Subcutaneous abdominal adipose tissue (tissue), 5 donors: Measurements from ENCODE around the gene CNTN4.

Experiments used
- H3K27ac ChIP-seq: one replicate; pipeline ENCODE4 v1.7.0; 2013; ENCODE audit warnings: low read depth, mild to moderate bottlenecking, inconsistent platforms, low read length, moderate library complexity
- H3K27me3 ChIP-seq, 5 donors: one replicate each; pipeline ENCODE4 v1.7.0; 2013; ENCODE audit warnings: low read length in 5 of 5, inconsistent platforms in 1 of 5; ENCODE audit not compliant: control insufficient read depth in 5 of 5, insufficient read depth in 4 of 5
- H3K36me3 ChIP-seq, 5 donors: one replicate each; pipeline ENCODE4 v1.7.0; 2013; ENCODE audit warnings: low read length in 5 of 5; ENCODE audit not compliant: control insufficient read depth in 5 of 5, insufficient read depth in 5 of 5
- H3K4me1 ChIP-seq, 5 donors: one replicate each; pipeline ENCODE4 v1.7.0; 2013; ENCODE audit warnings: low read length in 5 of 5, mild to moderate bottlenecking in 3 of 5, moderate library complexity in 1 of 5; ENCODE audit not compliant: control insufficient read depth in 5 of 5, insufficient read depth in 5 of 5
- H3K4me3 ChIP-seq, 5 donors: one replicate each; pipeline ENCODE4 v1.7.0; 2013; ENCODE audit warnings: low read length in 5 of 5, low read depth in 1 of 5
- H3K9ac ChIP-seq, 5 donors: one replicate each; pipeline ENCODE4 v1.7.0; 2013; ENCODE audit warnings: low read length in 5 of 5, mild to moderate bottlenecking in 4 of 5, moderate library complexity in 3 of 5
- H3K9me3 ChIP-seq, 5 donors: one replicate each; pipeline ENCODE4 v1.7.0; 2013; ENCODE audit warnings: low read length in 5 of 5; ENCODE audit not compliant: control insufficient read depth in 5 of 5
- donor health status: healthy.
- donor health status: healthy.
- donor health status: healthy.
- donor health status: healthy.
- donor health status: healthy.

CNTN4 gene

DNA sequence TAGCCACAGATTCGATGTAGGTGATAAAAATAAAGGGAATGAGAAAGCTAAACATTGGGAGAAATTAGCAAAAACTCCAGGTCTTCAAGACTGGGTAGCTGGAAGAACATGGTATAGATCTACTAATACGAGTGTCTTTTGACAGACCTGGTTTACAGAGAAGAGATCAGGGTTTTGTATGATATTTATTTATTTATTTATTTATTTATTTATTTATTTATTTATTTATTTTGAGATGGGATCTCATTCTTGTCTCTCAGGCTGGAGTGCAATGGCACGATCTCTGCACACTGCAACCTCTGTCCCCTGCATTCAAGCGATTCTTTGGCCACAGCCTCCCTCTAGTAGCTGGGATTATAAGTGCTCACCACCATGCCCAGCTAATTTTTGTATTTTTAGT lies 448.4 kb downstream of the CNTN4 start:
- Histone ChIP-seq H3K36me3 (no peaks in the 10 kb centered on the region), H3K9me3 (no peaks in the 10 kb centered on the region)

DNA sequence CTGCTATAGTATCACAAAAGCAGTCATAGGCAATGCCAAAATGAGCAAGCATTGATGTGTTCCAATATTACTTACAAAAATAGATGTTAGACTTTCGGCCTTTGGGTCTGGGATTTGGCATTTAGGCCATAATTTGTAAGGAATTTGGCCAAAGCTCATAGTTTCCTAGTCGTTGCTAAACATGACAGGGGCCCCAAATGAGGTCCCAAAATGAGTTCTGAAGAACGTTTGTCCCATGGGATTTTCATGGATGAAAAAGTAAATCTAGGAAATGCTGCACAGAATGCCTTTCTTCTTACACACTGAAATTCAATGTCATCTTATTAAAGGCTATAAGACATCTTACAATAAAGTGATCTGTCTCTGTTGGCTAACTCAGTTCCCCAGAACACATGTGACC lies 456.0 kb downstream of the CNTN4 start:
- Histone ChIP-seq H3K36me3 (no peaks in the 10 kb centered on the region), H3K27ac (no peak overlapping the region), H3K4me1 (peaks cover 0 to 3% (median 0%) of the 10 kb centered on the region in 5 donors), H3K9ac (no peak overlapping the region), H3K27me3 (no peaks in the 10 kb centered on the region), H3K4me3 (no peak overlapping the region), H3K9me3 (no peaks in the 10 kb centered on the region)

More for the DNA sequence above, 448.4 kb downstream of the CNTN4 start:
- no peaks in the 10 kb centered on the region for H3K4me1 ChIP-seq
- no peak overlapping the region for H3K9ac ChIP-seq
- no peaks in the 10 kb centered on the region for H3K27me3 ChIP-seq
- no peak overlapping the region for H3K4me3 ChIP-seq
- no peak overlapping the region for H3K27ac ChIP-seq

DNA sequence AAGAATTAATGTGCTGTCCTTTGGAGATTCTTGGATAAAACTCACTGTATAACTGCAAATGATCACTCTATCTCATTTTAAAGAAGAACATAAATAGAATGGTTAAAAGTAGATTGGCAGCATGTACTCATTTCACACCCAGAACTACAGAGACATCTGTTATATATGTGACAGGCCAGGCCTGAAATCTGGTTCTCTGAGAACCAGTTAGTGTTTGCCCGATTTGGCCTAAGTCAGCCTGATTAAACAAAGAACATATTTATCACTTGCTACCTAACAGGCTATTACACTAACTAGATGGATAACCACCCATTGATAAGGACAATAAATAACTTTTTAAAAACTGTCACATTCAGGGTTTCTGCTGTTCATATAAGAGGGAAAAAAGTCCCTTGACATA lies 460.1 kb downstream of the CNTN4 start:
- Histone ChIP-seq H3K9ac (no peak overlapping the region), H3K27me3 (no peaks in the 10 kb centered on the region), H3K4me1 (peaks cover 0 to 3% (median 0%) of the 10 kb centered on the region in 5 donors), H3K4me3 (no peak overlapping the region), H3K36me3 (no peaks in the 10 kb centered on the region), H3K27ac (no peak overlapping the region), H3K9me3 (no peaks in the 10 kb centered on the region)

- Histone ChIP-seq H3K36me3 (no peaks in the 10 kb centered on the region), H3K27ac (no peak overlapping the region), H3K4me3 (no peak overlapping the region), H3K9ac (no peak overlapping the region), H3K27me3 (no peaks in the 10 kb centered on the region), H3K9me3 (no peaks in the 10 kb centered on the region), H3K4me1 (no peaks in the 10 kb centered on the region)
Observed at GRCh38 chr3:2567451-2567850, 468.8 kb downstream of the CNTN4 start.

- no peak overlapping the region for H3K9ac ChIP-seq
- H3K9me3 ChIP-seq: no peaks in the 10 kb centered on the region
- H3K27ac ChIP-seq: no peak overlapping the region
- H3K36me3 ChIP-seq: no peaks in the 10 kb centered on the region
- H3K4me1 ChIP-seq: no peaks in the 10 kb centered on the region
- no peak overlapping the region for H3K4me3 ChIP-seq
- no peaks in the 10 kb centered on the region for H3K27me3 ChIP-seq
Observed at GRCh38 chr3:2568156-2568555, 469.5 kb downstream of the CNTN4 start.

- H3K27me3 ChIP-seq: no peaks in the 10 kb centered on the region
- H3K9me3 ChIP-seq: no peaks in the 10 kb centered on the region
- H3K36me3 ChIP-seq: no peaks in the 10 kb centered on the region
- no peak overlapping the region for H3K4me3 ChIP-seq
- no peak overlapping the region for H3K27ac ChIP-seq
- H3K4me1 ChIP-seq: no peaks in the 10 kb centered on the region
- H3K9ac ChIP-seq: no peak overlapping the region
Observed at GRCh38 chr3:2568929-2569328, 470.3 kb downstream of the CNTN4 start.

DNA sequence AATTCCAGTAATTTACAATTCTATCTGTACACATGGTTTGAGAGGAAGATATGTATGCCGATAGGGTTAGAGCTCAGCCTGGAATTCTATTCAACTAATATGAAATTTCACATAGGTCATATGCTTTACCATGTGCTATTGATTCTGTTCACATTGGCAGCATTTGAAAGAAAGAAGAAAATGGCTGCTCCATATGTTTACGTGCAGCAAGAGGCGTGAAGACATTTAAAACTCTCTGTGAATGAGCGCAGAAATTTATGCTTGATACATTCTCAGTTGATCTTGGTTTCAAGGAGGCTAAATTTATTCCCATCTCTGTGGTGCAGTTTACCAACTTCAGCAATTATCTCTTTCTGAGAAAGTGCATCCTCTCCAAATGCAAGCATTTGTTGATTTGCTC lies 478.9 kb downstream of the CNTN4 start:
- Histone ChIP-seq H3K9ac (no peak overlapping the region), H3K4me3 (no peak overlapping the region)

GRCh38 chr3:2578560-2578959 lies 479.9 kb downstream of the CNTN4 start:
- H3K27ac ChIP-seq: no peak overlapping the region
- H3K9me3 ChIP-seq: no peaks in the 10 kb centered on the region
- H3K36me3 ChIP-seq: no peaks in the 10 kb centered on the region
- H3K9ac ChIP-seq: no peak overlapping the region
- H3K4me3 ChIP-seq: no peak overlapping the region
- H3K4me1 ChIP-seq: no peaks in the 10 kb centered on the region
- H3K27me3 ChIP-seq: no peaks in the 10 kb centered on the region

More for the DNA sequence above, 478.9 kb downstream of the CNTN4 start:
- Histone ChIP-seq H3K9me3 (no peaks in the 10 kb centered on the region), H3K36me3 (no peaks in the 10 kb centered on the region), H3K27me3 (no peaks in the 10 kb centered on the region), H3K27ac (no peak overlapping the region), H3K4me1 (no peaks in the 10 kb centered on the region)

DNA sequence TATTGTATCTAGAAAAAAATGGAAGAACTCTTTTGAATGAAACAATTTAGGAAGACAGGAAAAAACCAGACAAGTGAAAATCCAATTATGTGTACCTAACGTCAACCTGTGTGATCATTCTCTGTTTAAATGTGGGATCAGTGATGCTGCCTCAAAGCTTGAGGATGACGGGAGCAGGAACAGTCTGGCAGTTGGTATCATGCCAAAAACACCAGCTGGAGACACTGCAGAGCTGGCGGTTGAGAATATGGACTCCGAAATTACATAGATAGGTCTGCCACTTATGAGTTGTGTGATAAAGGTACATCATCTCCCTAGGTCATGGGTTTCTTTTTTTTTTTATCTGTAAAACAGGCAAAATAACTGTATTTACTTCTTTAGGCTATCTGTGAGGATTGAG lies 480.5 kb downstream of the CNTN4 start:
- Histone ChIP-seq H3K4me1 (no peaks in the 10 kb centered on the region), H3K9me3 (no peaks in the 10 kb centered on the region), H3K27me3 (no peaks in the 10 kb centered on the region), H3K9ac (no peak overlapping the region), H3K36me3 (no peaks in the 10 kb centered on the region), H3K4me3 (no peak overlapping the region), H3K27ac (no peak overlapping the region)

DNA sequence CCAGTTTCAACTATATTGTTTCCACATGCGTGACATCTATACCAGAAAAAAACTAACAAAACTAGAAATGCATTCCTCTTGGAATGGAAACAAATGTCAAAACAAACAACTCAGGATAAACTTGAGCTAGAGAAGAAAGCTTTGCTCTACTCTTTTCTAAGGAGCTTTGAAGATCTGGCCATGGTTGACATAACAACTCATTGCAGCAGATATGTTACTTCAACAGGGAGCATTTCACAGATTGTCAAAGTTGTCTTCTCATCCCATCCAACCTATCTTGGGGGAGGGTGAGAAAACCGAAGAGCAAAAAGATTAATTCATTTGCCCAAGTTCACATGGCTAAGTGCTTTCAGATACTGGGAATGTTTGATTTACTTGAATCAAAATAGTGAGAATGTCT lies 484.4 kb downstream of the CNTN4 start:
- Histone ChIP-seq H3K27ac (no peak overlapping the region), H3K9me3 (no peaks in the 10 kb centered on the region), H3K36me3 (no peaks in the 10 kb centered on the region), H3K4me3 (no peak overlapping the region), H3K9ac (no peak overlapping the region), H3K27me3 (no peaks in the 10 kb centered on the region), H3K4me1 (no peaks in the 10 kb centered on the region)

- Histone ChIP-seq H3K4me3 (no peak overlapping the region), H3K9ac (no peak overlapping the region), H3K27me3 (no peaks in the 10 kb centered on the region)
Observed at GRCh38 chr3:2589336-2589969, 490.8 kb downstream of the CNTN4 start.

More at GRCh38 chr3:2589336-2589969, 490.8 kb downstream of the CNTN4 start:
- Histone ChIP-seq H3K27ac (no peak overlapping the region), H3K36me3 (no peaks in the 10 kb centered on the region), H3K9me3 (no peaks in the 10 kb centered on the region), H3K4me1 (no peaks in the 10 kb centered on the region)
